ENCODE measurements around the gene MEG3.

MEG3 gene

DNA sequence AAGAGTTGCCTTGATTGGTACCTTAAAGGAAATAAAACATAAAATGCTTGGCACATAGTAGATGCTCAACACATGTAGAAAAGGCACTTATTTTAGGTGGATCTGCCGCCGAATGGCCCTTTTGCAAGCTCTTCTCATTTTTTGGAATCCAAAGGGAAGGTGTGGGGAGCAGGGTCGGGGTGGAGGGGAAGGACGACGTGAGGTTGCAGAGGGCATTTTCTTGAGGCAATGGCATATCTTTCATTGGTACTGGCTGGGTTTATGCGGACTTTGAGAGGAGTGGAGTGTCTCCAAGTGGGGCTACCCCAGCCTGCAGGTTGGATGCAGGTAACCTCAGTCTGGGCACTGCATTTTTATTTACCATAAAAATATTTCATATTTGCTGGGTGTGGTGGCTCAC, 69.5 kb downstream of the MEG3 start:
- DNase-seq (ENCODE audit: low read depth in 2 of 3, low spot score in 2 of 3) = no peak

- no peak for DNase-seq (ENCODE audit: low read depth in 2 of 3, low spot score in 2 of 3)
These were observed 70.6 kb downstream of the MEG3 start for GRCh38 chr14:100896369-100897060.

- no peak for DNase-seq (ENCODE audit: low read depth in 2 of 3, low spot score in 2 of 3)
These were observed 72.5 kb downstream of the MEG3 start for GRCh38 chr14:100898465-100898864.

DNA sequence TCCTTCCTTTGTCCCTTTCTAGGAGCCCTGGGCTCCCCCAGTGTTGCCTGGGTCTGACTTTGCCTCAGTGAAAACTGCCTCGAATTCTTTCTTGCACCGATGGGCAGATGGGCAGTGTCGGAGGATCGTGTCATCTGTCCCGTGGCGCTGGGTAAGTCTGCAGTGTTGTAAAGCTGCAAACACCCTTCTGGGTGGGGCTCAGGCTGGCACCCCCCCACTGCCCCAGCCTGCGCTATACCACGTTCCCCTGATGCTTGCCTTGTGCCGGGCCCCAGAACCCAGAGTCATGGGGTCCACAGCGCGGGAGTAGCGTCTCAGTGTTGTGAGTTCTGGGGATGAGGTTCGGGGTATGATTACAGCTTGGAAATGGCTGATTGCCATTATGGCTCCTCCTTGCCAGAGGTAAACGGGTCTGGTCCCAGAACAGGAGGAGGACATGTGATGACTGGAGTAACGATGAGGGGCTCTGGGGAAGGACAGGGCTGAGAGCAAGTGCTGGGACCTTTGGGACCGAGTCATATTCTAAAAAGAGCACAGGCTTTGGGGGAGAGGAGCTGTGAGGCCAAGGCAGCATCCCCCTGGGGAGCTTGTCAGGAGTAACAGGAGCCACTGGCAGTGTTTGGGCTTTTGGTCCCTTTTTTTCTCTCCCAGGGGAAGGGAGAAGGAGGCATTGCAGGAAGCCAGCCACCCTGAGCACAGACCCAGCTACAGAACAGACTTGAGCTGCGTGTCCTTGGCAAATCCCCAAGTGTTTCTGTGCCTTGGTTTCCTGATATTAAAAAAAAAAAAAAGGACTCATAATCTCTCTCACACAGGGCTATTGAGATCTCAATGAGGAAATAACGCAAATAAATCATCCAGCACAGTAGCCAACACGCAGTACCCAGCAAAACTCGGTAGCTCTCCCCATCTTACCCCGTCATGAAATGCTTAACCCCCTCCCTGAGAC, 73.3 kb downstream of the MEG3 start:
- no peak for DNase-seq (ENCODE audit: low read depth in 2 of 3, low spot score in 2 of 3)

DNA sequence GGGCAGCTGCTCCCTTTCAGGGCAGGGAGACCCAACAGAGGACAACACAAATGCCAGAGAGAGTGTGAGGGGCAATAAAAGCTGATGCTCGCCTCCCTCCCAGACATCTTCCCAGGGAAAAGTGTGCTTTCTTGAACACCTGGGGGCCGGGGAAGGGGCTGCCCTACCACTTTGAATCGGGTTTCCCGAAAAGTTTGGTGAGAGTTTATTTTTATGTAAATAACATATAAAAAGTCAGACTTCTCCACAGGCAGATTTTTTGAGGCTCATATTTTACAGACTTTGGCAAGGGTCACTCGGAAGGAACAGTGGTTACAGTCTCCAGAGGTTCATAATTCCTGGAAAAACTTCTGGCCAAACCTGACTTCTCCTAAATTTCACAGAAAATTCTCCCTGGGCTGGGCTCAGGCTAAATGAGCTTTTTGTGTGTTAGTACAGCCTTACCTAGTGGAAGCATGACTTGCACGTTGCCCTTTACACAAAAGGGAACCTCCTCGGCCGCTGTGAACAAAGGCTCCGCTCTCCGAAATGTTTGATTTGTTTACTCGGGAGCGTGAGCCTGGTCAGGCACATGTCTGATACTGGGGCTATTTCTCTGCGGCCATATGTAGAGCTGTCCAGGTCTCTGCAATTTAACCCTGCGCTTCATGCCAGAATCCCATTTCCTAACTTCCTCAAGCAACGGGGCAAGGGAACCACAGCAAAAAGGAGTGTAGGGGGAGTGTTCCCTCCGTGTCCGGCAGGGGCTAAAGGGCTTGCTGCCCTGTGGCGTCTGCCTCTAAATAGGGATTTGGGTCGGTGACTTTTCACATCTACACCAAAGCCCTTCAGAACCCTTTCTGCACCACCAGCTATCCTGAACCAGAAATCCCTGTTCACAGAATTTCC, 74.2 kb downstream of the MEG3 start:
- DNase-seq (ENCODE audit: low read depth in 2 of 3, low spot score in 2 of 3) = no peak

DNA sequence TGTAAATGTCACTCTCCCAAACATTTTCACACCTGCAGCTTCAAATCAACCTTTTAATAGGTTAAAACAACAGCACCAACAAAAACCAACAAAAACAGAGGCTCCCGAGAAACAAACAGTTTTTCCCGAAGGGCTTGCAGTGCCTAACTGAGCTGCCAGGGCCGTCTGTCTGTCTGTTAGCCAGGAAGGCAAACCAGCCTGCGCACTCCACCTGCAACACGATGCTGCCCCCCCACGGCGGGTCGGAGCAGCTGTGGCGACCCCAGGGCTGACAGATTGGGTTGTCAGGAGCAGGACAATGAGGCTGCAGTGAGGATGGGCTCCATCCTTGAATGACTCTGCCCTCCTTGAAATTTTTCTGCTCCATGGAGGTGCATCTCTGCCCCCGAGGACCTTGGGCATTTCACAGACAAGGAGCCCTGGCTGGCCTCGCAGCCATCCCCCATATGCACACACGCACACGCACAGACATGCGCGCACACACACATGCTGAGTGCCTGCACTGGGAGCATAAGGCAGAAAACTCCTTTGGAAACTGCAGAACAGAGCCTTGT, 75.0 kb downstream of the MEG3 start:
- no peak for DNase-seq (ENCODE audit: low read depth in 2 of 3, low spot score in 2 of 3)

GRCh38 chr14:100901391-100902183, 75.7 kb downstream of the MEG3 start:
- DNase-seq (ENCODE audit: low read depth in 2 of 3, low spot score in 2 of 3) = no peak

DNA sequence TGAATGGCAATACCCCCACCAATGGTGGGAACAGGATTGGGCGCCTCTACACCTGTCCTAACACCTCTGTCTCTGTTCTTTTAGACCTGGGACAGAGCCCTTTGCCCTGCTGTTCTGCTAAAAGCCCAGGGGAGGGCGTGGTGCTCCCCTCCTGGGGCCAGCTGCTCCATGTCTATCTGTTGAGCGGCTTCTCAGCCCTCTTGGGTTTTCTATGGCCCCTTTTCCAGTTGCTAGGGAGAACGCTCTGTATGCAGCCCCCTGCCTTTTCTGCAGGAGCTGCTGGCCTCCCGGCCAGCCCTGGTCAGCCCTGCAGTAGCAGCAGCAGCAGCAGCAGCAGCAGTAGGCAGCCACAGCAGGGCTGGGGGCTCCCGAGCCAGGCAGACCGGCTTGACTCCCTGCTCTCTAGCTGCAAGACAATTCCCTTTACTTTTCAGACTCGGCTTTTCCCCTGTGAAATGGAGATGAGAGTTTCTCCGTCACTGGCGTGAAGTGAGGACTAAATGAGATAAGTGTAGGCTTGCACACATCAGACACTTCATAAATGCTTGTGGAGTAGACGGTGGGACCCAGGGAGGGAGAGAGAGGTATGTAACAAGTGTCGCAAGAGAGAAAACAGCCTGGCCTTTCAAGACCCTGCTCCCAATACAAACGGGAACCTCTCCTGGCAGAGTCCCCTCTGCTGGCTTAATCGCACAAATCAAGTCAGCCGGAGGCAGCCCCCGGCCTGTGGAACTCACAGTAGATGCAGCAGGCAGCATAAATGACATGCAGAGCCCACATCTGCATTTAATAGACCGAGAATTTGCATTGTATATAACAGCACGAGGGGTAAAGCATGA, 76.6 kb downstream of the MEG3 start:
- DNase-seq (ENCODE audit: low read depth in 2 of 3, low spot score in 2 of 3) = no peak

GRCh38 chr14:100903134-100903468, 77.2 kb downstream of the MEG3 start:
- no peak for DNase-seq (ENCODE audit: low read depth in 2 of 3, low spot score in 2 of 3)

DNA sequence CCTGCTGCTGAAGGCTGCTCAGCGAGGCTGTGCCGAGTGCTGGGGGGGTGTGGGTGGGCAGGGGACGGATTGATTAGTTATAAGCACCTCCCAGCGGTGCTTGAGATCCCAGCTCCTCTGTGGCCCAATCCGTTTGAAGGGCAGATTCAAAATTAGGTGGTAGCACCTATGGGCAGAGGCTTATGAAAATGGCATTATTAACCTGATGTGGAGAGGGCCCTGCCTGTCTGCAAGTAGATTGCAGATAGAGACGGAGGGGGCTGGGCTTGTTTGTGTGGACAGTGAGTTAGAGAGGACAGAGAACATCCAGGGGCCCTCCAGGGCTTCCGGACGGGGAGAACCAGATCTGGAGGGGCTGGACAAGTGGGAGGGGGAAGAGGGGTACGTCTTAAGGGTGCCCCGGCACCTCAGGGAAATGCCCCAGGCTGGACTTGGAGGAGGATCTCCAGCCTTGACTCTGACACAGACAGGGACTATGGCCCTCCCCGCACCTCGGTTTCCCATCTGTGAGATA, 77.8 kb downstream of the MEG3 start, which contains the start of gene RTL1:
RTL1 (minus strand) TSS at position 51 of the 514 bp plus-strand sequence. CDS start 18,934 bp downstream, outside the sequence.
- DNase-seq (ENCODE audit: low read depth in 2 of 3, low spot score in 2 of 3) = no peak

DNA sequence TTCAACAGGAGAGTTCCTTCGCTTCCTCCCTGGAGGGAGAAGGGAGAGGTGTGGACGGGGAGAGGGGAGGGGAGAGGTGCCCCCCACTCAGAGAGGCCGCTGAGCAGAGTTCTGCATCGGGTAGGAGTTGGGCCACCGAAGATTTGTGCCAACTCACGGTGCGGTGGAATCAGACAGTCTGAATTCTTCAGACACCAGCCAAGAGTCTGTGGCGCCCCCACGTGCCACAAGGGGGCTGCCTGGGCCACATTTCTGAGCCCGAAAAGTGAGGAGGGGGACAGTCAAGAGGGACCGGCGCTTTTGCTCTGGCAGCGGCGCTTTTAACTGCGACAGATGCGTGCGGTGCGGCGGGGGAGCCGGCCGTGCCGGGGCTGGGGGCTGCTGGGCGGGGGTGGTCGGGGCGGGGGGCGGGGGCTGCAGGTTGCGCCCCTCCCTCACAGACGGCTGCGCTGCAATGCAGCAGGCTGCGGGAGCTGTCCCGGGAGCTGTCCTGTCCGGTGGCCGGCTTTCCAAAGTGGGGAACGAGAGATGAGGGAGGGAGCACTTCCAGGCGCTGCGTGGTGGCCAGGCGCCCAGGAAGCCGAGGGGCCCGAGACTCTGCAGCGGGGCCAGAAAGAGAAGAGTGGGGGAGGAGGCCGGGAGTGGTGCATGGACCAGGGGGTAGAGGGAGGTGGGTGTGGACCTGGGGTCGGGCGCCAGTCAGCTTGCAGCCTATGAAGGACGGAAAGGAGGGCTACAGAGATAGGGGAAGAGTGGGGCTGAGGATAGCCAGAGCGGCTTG, 78.6 kb downstream of the MEG3 start:
- no peak for DNase-seq (ENCODE audit: low read depth in 2 of 3, low spot score in 2 of 3)

DNA sequence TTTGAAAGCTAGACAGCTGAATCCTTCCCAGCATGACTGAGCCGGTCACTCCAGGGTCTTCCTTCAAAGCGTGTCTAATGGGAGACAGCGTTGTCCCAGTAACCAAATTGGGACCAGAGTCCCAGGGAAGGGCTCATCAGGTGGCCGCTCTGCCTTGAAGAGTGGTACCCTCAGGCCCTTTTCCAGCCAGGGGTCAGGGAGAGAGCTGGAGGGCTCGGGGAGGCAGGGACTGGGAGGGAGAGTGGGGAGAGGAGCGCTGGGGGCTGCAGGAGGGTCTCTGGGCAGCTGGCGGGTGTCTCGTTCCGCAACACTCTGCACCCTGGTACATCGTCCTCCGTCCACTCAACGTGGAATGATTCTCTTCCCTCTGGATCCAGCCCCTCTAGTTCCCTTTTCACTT, 79.2 kb downstream of the MEG3 start:
- no peak for DNase-seq (ENCODE audit: low read depth in 2 of 3, low spot score in 2 of 3)

DNA sequence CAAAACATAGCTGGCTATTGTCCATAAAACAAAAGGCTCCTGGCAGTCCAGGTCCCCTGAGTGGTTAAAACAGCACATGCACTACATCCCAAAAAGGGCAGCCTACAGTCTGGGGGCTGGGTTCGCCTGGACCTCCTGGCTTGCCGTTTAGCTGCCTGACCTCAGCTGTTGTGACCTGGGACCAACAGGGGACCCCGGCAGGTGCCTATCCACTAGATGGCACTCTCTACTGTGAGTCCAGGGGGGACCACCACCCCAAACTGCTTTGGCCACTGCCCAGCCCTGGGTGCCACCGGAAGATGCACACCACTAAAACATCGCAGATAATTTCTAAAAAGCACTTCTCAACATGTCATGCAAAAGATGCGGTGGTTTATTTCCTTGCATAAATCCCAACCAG, 80.5 kb downstream of the MEG3 start:
- no peak for DNase-seq (ENCODE audit: low read depth in 2 of 3, low spot score in 2 of 3)

GRCh38 chr14:100907240-100907639, 81.3 kb downstream of the MEG3 start:
- no peak for DNase-seq (ENCODE audit: low read depth in 2 of 3, low spot score in 2 of 3)

DNA sequence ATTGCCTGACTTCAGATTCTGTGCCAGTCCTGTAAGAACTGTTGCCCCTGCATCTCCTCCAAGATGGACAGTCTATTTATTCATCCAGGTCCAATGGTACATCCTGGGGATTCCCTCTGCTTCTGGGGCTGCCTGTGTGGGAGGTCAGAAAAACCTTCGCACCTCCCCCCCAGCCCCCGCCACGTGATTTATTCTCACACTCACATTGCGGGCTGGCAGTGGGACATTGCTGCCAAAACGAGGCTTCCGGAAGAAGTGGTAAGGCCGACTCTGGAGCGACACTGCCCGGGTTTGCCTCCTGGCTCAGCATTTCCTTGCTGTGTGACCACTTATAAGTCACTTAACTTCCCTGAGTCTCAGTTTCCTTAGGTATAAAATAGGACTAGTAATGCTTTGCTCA, 83.5 kb downstream of the MEG3 start:
- no peak for DNase-seq (ENCODE audit: low read depth in 2 of 3, low spot score in 2 of 3)

Data from activated CD8-positive, alpha-beta memory T cell treated with anti-CD3 and anti-CD28 coated beads for 48 hours (primary cell).